Activated B cell treated with CpG ODN at 0.5 μM for 24 hours (primary cell): ENCODE data around the gene KRTAP10-5. TPM values are rescaled to one million over a fixed set of nuclear protein-coding genes. Genes with fewer than 3 reads are reported as not detected.

ENCODE experiments used
- ATAC-seq: fragments of 200-7000 bp; cut with Tn5 transposase; one replicate; pipeline ENCODE4 v1.10.0; 2021; ENCODE audit warnings: low read depth, mild to moderate bottlenecking, moderate library complexity
- CTCF ChIA-PET: fragments of 350-600 bp; sonication (Branson Sonifier 250); formaldehyde crosslinking; loops from one replicate; lab custom pipeline; 2021; ENCODE audit warnings: antibody characterized with exemption; lab: Charles Lee
- POLR2A ChIA-PET: fragments of 350-600 bp; sonication (Branson Sonifier 250); formaldehyde crosslinking; loops from one replicate; lab custom pipeline; 2021; ENCODE audit warnings: antibody characterized with exemption; lab: Charles Lee
- DNase-seq: peaks from one replicate; pipeline ENCODE4 v3.0.0; 2022
- H3K27ac Mint-ChIP-seq: one replicate; pipeline ENCODE4 v1.8.0; 2020; ENCODE audit warnings: mixed read lengths
- H3K27me3 Mint-ChIP-seq: one replicate; pipeline ENCODE4 v1.8.0; 2021; ENCODE audit warnings: mixed read lengths
- H3K36me3 Mint-ChIP-seq: one replicate; pipeline ENCODE4 v1.8.0; 2021; ENCODE audit warnings: low read depth, mixed read lengths
- H3K4me1 Mint-ChIP-seq: one replicate; pipeline ENCODE4 v1.8.0; 2021; ENCODE audit warnings: mixed read lengths
- H3K4me3 Mint-ChIP-seq: one replicate; pipeline ENCODE4 v1.8.0; 2020; ENCODE audit warnings: mild to moderate bottlenecking, mixed read lengths
- H3K9me3 Mint-ChIP-seq: one replicate; pipeline ENCODE4 v1.8.0; 2020; ENCODE audit warnings: mixed read lengths
- CTCF ChIP-seq: fragments of 200-600 bp; IDR thresholded peaks from one replicate; pipeline ENCODE4 v1.8.0; 2022; ENCODE audit warnings: antibody characterized with exemption, mild to moderate bottlenecking
- intact Hi-C: fragments of 100-400 bp; cut with micrococcal nuclease; formaldehyde crosslinking; loops from one replicate; pipeline ENCODE4 v1.15.1; 2024
- total RNA-seq: library from RNA; stranded (reverse); gene quantifications from 2 replicates; pipeline ENCODE4 v1.2.3, GENCODE V29; 2022

KRTAP10-5 gene
- total RNA-seq, 1 donor from 2014 or later = not detected

- H3K9me3 Mint-ChIP-seq = peaks cover 31% of the 10 kb centered on the region
- intact Hi-C loops = no loop called here
- ChIA-PET POLR2A (no interaction called here), CTCF (no interaction called here)
- H3K27me3 Mint-ChIP-seq = peaks cover 8% of the 10 kb centered on the region
- TF ChIP-seq CTCF = no peak
- DNase-seq (no peak), ATAC-seq (no peak)
- H3K4me1 Mint-ChIP-seq = peaks cover 5% of the 10 kb centered on the region
- H3K36me3 Mint-ChIP-seq = no peaks in the 10 kb centered on the region
- H3K27ac Mint-ChIP-seq = no peak overlapping the region
- no peak overlapping the region for H3K4me3 Mint-ChIP-seq
Observed at GRCh38 chr21:44625756-44626155, 45.4 kb upstream of the KRTAP10-5 start.

GRCh38 chr21:44623575-44623974 lies 43.2 kb upstream of the KRTAP10-5 start:
- peaks cover 41% of the 10 kb centered on the region for H3K9me3 Mint-ChIP-seq

GRCh38 chr21:44619886-44620285 lies 39.5 kb upstream of the KRTAP10-5 start:
- peaks cover 6% of the 10 kb centered on the region for H3K36me3 Mint-ChIP-seq
- CTCF ChIA-PET = no interaction called here
- intact Hi-C loops = no loop called here
- POLR2A ChIA-PET = no interaction called here
- H3K4me3 Mint-ChIP-seq = no peak overlapping the region
- peaks cover 15% of the 10 kb centered on the region for H3K4me1 Mint-ChIP-seq
- peaks cover 38% of the 10 kb centered on the region for H3K9me3 Mint-ChIP-seq
- no peak for TF ChIP-seq CTCF
- peaks cover 3% of the 10 kb centered on the region for H3K27me3 Mint-ChIP-seq
- no peak for ATAC-seq
- no peak for DNase-seq
- H3K27ac Mint-ChIP-seq = no peak overlapping the region

More at GRCh38 chr21:44623575-44623974, 43.2 kb upstream of the KRTAP10-5 start:
- intact Hi-C loops = no loop called here
- no peak overlapping the region for H3K27ac Mint-ChIP-seq
- H3K4me1 Mint-ChIP-seq = peaks cover 8% of the 10 kb centered on the region
- TF ChIP-seq CTCF = no peak
- ATAC-seq = no peak
- peaks cover 6% of the 10 kb centered on the region for H3K36me3 Mint-ChIP-seq
- ChIA-PET CTCF (no interaction called here), POLR2A (no interaction called here)
- DNase-seq = no peak
- H3K4me3 Mint-ChIP-seq = no peak overlapping the region
- peaks cover 8% of the 10 kb centered on the region for H3K27me3 Mint-ChIP-seq

- intact Hi-C loops = no loop called here
- peaks cover 6% of the 10 kb centered on the region for H3K36me3 Mint-ChIP-seq
- ChIA-PET POLR2A (no interaction called here), CTCF (interaction anchor here (1.4 kb wide), 1 partner anchor 174 kb away, joined by 4 read pairs; no protein-coding TSS in a partner anchor)
- H3K27ac Mint-ChIP-seq = peak overlapping the region; percentile 47
- ATAC-seq (peak; percentile 68), DNase-seq (no peak)
- peak overlapping the region; percentile 12 for H3K4me3 Mint-ChIP-seq
- H3K27me3 Mint-ChIP-seq = peaks cover 7% of the 10 kb centered on the region
- no peak for TF ChIP-seq CTCF
- peaks cover 15% of the 10 kb centered on the region for H3K4me1 Mint-ChIP-seq
- H3K9me3 Mint-ChIP-seq = peaks cover 29% of the 10 kb centered on the region
Observed at GRCh38 chr21:44618909-44619308, 38.5 kb upstream of the KRTAP10-5 start.

- Mint-ChIP-seq H3K27me3 (peaks cover 7% of the 10 kb centered on the region), H3K36me3 (peaks cover 6% of the 10 kb centered on the region), H3K9me3 (peaks cover 25% of the 10 kb centered on the region), H3K4me3 (no peak overlapping the region), H3K4me1 (peaks cover 15% of the 10 kb centered on the region), H3K27ac (peak overlapping the region; percentile 47)
- ChIA-PET CTCF (interaction anchor here (1.4 kb wide), 1 partner anchor 175 kb away, joined by 4 read pairs; no protein-coding TSS in a partner anchor), POLR2A (no interaction called here)
- peak; percentile 10 for ATAC-seq
- no peak for DNase-seq
- no peak for TF ChIP-seq CTCF
- intact Hi-C loops = no loop called here
Observed at GRCh38 chr21:44618504-44618903, 38.1 kb upstream of the KRTAP10-5 start.
